ENCODE results near the gene CD44.

GRCh38 chr11:35114906-35115687, 23.9 kb upstream of the CD44 start:
- TF ChIP-seq POLR2A (IDR thresholded peaks at IDR 0.05), result no peak
- TF ChIP-seq, protein P1, sequence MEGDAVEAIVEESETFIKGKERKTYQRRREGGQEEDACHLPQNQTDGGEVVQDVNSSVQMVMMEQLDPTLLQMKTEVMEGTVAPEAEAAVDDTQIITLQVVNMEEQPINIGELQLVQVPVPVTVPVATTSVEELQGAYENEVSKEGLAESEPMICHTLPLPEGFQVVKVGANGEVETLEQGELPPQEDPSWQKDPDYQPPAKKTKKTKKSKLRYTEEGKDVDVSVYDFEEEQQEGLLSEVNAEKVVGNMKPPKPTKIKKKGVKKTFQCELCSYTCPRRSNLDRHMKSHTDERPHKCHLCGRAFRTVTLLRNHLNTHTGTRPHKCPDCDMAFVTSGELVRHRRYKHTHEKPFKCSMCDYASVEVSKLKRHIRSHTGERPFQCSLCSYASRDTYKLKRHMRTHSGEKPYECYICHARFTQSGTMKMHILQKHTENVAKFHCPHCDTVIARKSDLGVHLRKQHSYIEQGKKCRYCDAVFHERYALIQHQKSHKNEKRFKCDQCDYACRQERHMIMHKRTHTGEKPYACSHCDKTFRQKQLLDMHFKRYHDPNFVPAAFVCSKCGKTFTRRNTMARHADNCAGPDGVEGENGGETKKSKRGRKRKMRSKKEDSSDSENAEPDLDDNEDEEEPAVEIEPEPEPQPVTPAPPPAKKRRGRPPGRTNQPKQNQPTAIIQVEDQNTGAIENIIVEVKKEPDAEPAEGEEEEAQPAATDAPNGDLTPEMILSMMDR (IDR thresholded peaks at IDR 0.05), result no peak

Data from right lobe of liver (tissue), 4 donors.